ENCODE results near the gene KCTD12. TPM values are rescaled to one million over a fixed set of nuclear protein-coding genes. Genes with fewer than 3 reads are reported as not detected.

KCTD12 gene
- total RNA-seq, 4 donors from 2014 or later, result 27.9 to 59.3 (median 37.8) TPM

DNA sequence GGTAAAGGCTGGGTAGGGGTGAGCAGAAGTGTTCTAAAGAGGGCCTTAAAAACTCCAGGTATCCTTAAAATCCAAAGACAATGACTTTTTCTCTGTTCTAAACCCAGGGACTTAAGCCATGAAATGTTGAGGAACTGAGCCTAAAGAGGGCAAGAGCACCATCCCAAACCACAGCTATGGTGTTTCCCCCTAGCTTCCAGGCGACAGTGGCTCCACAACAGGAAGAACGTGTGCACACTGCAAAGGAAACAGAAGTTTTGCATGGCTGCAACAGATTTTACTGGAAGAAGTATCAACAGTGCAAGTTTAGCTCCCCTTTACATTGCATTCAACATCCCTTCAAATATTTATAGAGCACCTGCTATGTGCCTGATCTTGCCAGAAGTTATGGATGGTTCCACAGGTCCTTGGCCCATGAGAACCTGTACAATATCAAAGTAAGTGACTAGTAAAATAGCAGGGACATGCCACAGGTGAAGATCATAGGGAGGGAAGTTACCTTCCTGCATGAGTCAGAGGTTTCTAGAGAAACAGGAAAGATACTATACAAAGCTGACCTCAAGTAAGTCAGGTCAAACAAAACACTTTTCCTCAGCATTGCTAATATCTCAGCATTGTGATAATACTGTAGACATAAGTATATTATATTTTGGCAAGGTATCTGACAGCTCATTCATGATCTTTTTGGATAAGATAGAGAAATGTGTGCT lies 8.4 kb upstream of the KCTD12 start:
- H3K36me3 ChIP-seq, result no peaks in the 10 kb centered on the region
- H3K4me1 ChIP-seq, result no peaks in the 10 kb centered on the region
- no peak overlapping the region for H3K27ac ChIP-seq
- intact Hi-C loops (cut with DNase I), result no loop called here
- no peaks in the 10 kb centered on the region for H3K27me3 ChIP-seq
- no peak overlapping the region for H3K4me3 ChIP-seq (replicated peaks in 1 of 3)
- no peak for DNase-seq
- 40 to 90% methylated on average over 2 of the region's 2 CpGs for WGBS, 2 donors
- H3K9me3 ChIP-seq, result no peaks in the 10 kb centered on the region
- TF ChIP-seq, protein P1, sequence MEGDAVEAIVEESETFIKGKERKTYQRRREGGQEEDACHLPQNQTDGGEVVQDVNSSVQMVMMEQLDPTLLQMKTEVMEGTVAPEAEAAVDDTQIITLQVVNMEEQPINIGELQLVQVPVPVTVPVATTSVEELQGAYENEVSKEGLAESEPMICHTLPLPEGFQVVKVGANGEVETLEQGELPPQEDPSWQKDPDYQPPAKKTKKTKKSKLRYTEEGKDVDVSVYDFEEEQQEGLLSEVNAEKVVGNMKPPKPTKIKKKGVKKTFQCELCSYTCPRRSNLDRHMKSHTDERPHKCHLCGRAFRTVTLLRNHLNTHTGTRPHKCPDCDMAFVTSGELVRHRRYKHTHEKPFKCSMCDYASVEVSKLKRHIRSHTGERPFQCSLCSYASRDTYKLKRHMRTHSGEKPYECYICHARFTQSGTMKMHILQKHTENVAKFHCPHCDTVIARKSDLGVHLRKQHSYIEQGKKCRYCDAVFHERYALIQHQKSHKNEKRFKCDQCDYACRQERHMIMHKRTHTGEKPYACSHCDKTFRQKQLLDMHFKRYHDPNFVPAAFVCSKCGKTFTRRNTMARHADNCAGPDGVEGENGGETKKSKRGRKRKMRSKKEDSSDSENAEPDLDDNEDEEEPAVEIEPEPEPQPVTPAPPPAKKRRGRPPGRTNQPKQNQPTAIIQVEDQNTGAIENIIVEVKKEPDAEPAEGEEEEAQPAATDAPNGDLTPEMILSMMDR (IDR thresholded peaks at IDR 0.05), result no peak

DNA sequence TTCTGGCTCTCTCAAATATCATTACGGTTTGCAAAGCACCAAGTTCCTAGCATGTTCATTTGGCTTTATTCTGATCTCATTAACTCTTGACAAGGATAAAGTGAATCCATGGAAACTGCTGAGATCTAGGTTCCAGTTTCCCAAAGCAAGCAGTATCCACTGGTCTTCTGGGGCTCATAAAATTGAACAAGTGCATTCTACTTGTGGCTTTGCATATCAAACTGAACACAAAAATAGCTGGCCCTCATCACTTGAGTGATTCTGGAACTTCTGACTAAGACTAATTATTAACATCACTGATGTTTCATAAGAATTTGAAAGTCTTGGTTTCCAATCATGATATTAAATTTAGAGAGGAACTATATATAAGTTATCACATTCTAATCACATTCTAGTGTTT lies 6.3 kb upstream of the KCTD12 start:
- WGBS, 2 donors, result 71 to 73% methylated on average over 1 of the region's 1 CpG

DNA sequence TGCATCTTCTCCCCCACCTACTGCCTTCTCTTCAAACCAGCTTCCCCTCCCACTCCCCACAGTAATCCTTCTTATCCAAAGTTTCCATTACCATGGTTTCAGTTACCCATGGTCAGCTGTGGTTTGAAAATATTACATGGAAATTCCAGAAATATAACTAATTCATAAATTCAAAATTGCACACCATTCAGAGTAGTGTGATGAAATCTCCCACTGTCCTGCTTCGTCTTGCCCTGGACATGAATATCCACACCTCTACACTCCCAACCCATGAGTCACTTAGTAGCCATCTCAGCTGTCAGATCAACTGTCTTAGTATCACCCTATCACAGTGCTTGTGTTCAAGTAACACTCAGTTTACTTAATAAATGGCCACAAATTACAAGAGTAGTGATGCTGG lies 3.8 kb upstream of the KCTD12 start:
- Histone ChIP-seq H3K27me3 (no peaks in the 10 kb centered on the region), H3K4me1 (peaks cover 6% of the 10 kb centered on the region in 2 donors), H3K9me3 (no peaks in the 10 kb centered on the region), H3K4me3 (replicated peaks in 1 of 3) (no peak overlapping the region), H3K36me3 (no peaks in the 10 kb centered on the region), H3K27ac (no peak overlapping the region)
- 96 to 98% methylated on average over 1 of the region's 1 CpG for WGBS, 2 donors
- DNase-seq, result no peak
- intact Hi-C loops (cut with DNase I), result no loop called here
- TF ChIP-seq, protein P1 (IDR thresholded peaks at IDR 0.05), result no peak
- no peak for TF ChIP-seq POLR2A (IDR thresholded peaks at IDR 0.05)

More for the DNA sequence above, 6.3 kb upstream of the KCTD12 start:
- Histone ChIP-seq H3K4me3 (replicated peaks in 1 of 3) (no peak overlapping the region), H3K27ac (no peak overlapping the region), H3K27me3 (no peaks in the 10 kb centered on the region), H3K4me1 (no peaks in the 10 kb centered on the region), H3K9me3 (no peaks in the 10 kb centered on the region), H3K36me3 (no peaks in the 10 kb centered on the region)
- TF ChIP-seq POLR2A (IDR thresholded peaks at IDR 0.05), result no peak
- TF ChIP-seq, protein P1 (IDR thresholded peaks at IDR 0.05), result no peak
- intact Hi-C loops (cut with DNase I), result no loop called here
- DNase-seq, result no peak

DNA sequence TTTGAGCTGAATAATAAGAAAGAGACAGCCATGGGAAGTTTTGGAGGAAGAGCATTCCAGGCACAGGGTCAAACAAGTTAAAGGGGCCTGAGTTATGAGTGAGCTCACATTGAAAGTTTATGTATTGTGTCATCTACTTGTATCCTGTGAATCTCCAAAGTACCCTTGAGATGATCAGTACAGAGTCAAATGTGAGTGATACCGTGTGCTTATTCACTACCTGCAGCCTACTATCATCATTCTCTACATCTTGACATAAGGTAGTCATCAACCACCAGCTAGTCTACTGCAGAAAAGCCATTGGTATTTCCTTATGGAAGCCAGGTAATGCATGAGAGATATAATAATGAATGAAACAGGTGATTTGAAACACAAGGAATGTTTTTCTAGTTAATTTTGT lies 3.0 kb upstream of the KCTD12 start:
- Histone ChIP-seq H3K36me3 (no peaks in the 10 kb centered on the region), H3K9me3 (no peaks in the 10 kb centered on the region), H3K4me3 (replicated peaks in 1 of 3) (no peak overlapping the region), H3K4me1 (peaks cover 10 to 13% of the 10 kb centered on the region in 2 donors), H3K27me3 (no peaks in the 10 kb centered on the region), H3K27ac (no peak overlapping the region)
- intact Hi-C loops (cut with DNase I), result loop anchor here (10.0 kb wide), 1 partner anchor 224 kb away; no protein-coding TSS in a partner anchor
- WGBS, 2 donors, result 81 to 100% methylated on average over 1 of the region's 1 CpG
- no peak for DNase-seq
- no peak for TF ChIP-seq POLR2A (IDR thresholded peaks at IDR 0.05)
- TF ChIP-seq, protein P1 (IDR thresholded peaks at IDR 0.05), result no peak

DNA sequence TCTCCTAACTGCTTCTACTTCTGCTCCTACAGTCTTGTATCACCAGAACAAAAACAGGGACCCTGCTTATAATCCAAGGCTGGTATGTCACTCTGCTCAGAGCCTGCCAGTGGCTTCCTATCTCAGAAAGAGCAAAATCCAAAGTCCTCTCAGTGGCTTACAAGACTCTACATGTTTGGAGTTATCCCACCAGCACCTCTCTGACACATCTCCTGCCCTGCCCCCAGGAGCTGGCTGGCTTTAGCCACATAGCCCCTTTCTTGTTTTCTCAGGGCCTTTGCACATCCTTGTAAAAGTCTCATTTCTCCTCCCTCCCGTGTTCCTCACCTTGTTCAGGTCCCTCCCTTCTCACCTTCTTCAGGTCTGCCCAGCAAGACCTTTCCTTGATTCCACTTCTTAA lies 2.2 kb upstream of the KCTD12 start:
- Histone ChIP-seq H3K27me3 (no peaks in the 10 kb centered on the region), H3K27ac (no peak overlapping the region), H3K4me3 (replicated peaks in 1 of 3) (no peak overlapping the region), H3K36me3 (no peaks in the 10 kb centered on the region), H3K4me1 (peaks cover 12 to 16% of the 10 kb centered on the region in 2 donors), H3K9me3 (no peaks in the 10 kb centered on the region)
- 85 to 93% methylated on average over 1 of the region's 1 CpG for WGBS, 2 donors
- DNase-seq, result no peak
- intact Hi-C loops (cut with DNase I), result loop anchor here (10.0 kb wide), 1 partner anchor 224 kb away; no protein-coding TSS in a partner anchor
- TF ChIP-seq POLR2A (IDR thresholded peaks at IDR 0.05), result no peak
- TF ChIP-seq, protein P1 (IDR thresholded peaks at IDR 0.05), result no peak
